Right lobe of liver (tissue), 4 donors: Measurements from ENCODE around the gene PGAP3.

Source experiments
- POLR2A ChIP-seq: fragments of 450-650 bp; IDR thresholded peaks from one replicate; pipeline ENCODE4 v1.6.1; 2017; ENCODE audit warnings: antibody characterized with exemption, mild to moderate bottlenecking
- TF ChIP-seq, protein P1 (sequence below), 4 donors: fragments of 200-600 bp in 3 of 4; fragments of 450-650 bp in 1 of 4; IDR thresholded peaks; one replicate each; pipeline versions ENCODE4 v1.5.1 to v1.8.0; 2016 to 2022; ENCODE audit warnings: antibody characterized with exemption in 4 of 4, mild to moderate bottlenecking in 2 of 4
- donor health status: DM: no; HTN: no; CAD: no.
- donor health status: DM: no; HTN: no; CAD: no.
- donor health status: DM: no; HTN: yes; CAD: no.

DNA sequence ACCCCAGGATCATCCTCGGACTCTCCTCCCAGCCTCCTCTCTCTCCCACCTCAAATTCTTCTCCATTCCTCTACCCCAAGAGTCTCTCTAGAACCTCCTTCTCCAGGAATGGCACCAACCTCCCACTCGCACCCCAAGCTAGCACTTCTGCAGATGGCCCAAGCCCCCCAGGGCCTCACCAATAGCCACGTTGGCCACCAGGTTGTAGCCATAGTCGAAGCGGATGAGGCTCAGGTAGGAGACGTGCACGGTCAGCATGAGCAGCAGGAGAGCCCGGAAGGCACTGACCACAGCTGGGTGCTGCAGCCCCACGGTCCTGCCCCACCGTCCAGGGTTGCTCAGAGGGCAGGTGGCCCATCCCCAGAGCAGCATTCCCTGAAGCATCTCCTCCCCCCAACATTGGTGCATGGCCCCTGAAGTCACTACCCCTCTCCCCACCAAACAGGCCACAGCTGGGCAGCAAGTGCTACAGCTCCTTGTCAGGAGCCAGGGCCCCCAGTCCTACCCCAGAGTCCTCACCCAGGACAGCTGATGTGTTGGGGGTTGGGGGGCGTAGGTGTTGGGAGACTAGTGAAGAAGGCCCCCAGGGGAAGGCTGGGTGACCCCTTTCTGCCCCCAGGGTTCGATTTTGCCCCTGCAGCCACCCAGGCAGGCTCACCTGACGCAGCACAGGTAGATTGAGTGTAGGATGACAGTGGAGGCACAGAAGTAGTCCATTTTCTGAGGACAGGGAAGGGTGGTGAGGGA lies 14.3 kb downstream of the PGAP3 start:
- TF ChIP-seq, protein P1, sequence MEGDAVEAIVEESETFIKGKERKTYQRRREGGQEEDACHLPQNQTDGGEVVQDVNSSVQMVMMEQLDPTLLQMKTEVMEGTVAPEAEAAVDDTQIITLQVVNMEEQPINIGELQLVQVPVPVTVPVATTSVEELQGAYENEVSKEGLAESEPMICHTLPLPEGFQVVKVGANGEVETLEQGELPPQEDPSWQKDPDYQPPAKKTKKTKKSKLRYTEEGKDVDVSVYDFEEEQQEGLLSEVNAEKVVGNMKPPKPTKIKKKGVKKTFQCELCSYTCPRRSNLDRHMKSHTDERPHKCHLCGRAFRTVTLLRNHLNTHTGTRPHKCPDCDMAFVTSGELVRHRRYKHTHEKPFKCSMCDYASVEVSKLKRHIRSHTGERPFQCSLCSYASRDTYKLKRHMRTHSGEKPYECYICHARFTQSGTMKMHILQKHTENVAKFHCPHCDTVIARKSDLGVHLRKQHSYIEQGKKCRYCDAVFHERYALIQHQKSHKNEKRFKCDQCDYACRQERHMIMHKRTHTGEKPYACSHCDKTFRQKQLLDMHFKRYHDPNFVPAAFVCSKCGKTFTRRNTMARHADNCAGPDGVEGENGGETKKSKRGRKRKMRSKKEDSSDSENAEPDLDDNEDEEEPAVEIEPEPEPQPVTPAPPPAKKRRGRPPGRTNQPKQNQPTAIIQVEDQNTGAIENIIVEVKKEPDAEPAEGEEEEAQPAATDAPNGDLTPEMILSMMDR (IDR thresholded peaks at IDR 0.05) = no peak
- no peak for TF ChIP-seq POLR2A
